Medulla oblongata (tissue), 1 donor: ENCODE data around the gene PDPK1.
"Not testable (repeated sequence)": the region's sequence is repeated elsewhere in the genome, so short reads cannot be mapped to it uniquely, and the experiment has no call there.

Experiments
- DNase-seq: peaks from one replicate; pipeline ENCODE4 v3.0.0-alpha.2; 2015; ENCODE audit errors: extremely low spot score

PDPK1 gene

GRCh38 chr16:2523801-2524231 lies 14.0 kb upstream of the PDPK1 start:
- no peak for DNase-seq

GRCh38 chr16:2524339-2524938 lies 13.4 kb upstream of the PDPK1 start:
- DNase-seq: no peak

- DNase-seq: no peak
Measured at GRCh38 chr16:2526135-2526534, 11.7 kb upstream of the PDPK1 start.

DNA sequence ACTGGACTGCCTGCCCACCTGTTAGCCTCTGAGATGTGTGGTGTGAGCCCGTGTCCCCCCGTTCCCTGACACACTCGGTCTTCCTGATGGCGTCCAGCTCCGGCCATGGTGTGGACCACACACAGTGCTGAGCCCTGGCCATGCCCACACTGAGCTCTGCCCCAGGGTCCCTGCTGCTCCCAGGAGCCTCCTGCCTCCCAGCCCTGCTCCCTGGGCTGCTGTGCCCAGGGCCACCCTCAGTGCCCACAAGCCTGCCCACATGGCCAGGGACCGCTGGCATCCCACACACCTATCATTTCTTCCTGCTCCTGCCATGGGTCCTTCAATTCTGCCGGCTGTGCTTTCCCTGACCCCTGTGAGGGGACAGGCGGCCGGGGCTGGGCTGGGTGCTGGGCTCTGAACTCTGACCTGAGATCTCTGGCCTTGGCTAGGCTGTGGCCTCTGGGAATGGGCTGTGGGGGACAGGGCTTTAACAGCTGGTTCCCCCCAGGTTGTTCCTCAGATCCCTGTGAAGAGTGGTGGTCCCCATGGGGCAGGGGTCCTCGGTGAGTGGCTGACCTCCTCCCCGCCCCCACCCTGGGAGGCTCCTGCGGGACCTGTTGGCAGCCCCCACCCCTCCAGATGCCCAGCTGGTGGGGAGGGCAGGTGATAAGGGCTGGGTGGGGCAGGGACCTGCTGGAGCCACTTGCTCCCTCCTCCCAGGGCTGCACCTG lies 10.6 kb upstream of the PDPK1 start:
- no peak for DNase-seq

- DNase-seq: no peak
Measured at GRCh38 chr16:2527784-2528100, 10.1 kb upstream of the PDPK1 start.

- DNase-seq: no peak
Measured at GRCh38 chr16:2528161-2529060, 9.4 kb upstream of the PDPK1 start.

GRCh38 chr16:2529061-2529931 lies 8.5 kb upstream of the PDPK1 start:
- DNase-seq: no peak

- DNase-seq: no peak
Measured at GRCh38 chr16:2529961-2530628, 7.7 kb upstream of the PDPK1 start.

DNA sequence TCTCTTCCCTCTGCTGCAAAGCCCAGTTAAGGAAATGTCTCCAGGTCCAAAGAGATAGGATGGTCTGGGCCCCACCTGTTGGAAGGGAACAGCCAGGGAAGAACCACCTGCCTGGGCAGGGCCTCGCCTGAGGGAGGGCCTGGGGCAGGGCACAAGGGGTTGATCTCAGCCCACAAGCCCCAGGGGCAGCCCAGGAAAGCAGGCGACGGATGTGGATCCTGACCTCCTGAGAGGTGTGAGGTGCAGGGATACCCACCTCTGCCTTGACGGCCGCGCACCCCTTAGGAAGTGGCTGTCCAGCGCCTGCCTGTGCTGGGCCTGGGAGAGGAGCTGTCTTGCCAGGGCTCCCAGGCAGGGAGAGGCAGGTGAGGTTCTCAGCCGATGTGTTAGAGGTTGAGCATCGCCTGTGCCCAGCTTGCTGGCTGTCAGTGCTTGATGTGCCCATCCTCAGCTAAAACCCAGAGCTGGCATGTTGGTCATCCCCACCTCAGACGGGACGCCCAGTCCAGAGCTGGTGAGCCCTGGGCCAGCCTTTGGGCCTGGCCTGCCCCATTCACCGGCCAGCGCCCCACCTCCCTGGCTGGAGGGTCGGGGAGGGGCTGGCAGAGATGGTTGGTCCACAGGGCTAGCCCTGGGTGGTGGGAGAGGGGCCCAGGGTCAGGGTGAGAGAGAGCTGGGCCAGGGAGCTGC lies 7.0 kb upstream of the PDPK1 start:
- no peak for DNase-seq

- DNase-seq: no peak
Measured at GRCh38 chr16:2531371-2531695, 6.5 kb upstream of the PDPK1 start, which contains the start of gene CEMP1. Gene CEMP1, minus strand, starts transcription at chr16:2531408. Its CDS starts 335 bp downstream, at chr16:2531073.

- peak; percentile 98 for DNase-seq
Measured at GRCh38 chr16:2531696-2532493, 5.9 kb upstream of the PDPK1 start.

GRCh38 chr16:2532494-2533141 lies 5.2 kb upstream of the PDPK1 start:
- peak; percentile 64 for DNase-seq

DNA sequence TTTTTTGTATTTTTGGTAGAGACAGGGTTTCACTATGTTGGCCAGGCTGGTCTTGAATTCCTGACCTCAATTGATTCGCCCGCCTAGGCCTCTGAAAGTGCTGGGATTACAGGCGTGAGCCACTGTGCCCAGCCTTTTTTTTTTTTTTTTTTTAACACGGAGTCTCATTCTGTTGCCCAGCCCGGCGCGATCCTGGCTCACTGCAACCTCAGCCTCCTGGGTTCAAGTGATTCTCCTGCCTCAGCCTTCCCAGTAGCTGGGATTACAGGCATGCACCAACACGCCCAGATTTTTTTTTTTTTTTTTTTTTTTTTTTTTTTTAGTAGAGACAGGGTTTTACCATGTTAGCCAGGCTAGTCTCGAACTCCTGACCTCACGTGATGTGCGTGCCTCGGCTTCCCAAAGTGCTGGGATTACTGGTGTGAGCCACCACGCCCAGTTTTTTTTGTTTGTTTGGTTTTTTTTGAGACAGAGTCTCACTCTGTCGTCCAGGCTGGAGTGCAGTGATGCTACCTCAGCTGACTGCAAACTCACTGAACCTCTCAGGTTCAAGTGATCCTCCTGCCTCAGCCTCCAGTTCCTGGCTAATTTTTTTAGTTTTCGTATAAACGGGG lies 4.6 kb upstream of the PDPK1 start:
- not testable (repeated sequence) for DNase-seq

DNA sequence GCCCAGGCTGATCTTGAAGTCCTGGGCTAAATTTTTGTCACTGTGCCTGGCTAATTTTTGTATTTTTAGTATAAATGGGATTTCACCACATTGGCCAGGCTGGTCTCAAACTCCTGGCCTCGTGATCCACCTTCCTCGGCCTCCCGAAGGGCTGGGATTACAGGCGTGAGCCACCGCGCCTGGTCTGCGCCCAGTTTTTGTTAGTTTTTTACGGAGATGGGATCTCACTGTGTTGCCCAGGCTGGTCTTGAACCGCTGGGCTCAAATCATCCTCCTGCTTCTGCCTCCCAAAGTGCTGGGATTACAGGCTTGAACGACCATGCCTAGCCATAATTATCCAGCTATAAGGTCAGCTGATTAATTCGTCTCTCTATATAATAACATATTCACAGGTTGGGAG lies 3.9 kb upstream of the PDPK1 start:
- DNase-seq: no peak

- DNase-seq: not testable (repeated sequence)
Measured at GRCh38 chr16:2534335-2534734, 3.5 kb upstream of the PDPK1 start.

DNA sequence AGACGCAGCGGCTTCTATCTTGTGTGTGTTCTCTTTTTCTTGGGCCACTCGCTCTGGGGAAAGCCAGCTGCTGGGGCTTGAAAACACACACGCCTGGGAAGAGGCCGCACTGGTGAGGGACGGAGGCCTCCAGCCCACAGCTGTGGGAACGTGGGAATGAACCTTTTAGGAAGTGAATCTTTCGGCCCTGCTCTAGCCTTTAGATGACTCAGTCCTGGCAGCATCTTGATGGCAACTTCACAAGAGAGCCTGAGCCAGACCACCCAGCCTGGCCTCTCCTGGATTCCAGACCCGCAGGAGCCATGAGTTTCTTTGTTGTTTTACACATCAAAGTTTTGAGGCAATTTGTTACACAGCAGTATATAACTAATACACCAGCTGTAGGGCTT lies 2.2 kb upstream of the PDPK1 start:
- no peak for DNase-seq

DNA sequence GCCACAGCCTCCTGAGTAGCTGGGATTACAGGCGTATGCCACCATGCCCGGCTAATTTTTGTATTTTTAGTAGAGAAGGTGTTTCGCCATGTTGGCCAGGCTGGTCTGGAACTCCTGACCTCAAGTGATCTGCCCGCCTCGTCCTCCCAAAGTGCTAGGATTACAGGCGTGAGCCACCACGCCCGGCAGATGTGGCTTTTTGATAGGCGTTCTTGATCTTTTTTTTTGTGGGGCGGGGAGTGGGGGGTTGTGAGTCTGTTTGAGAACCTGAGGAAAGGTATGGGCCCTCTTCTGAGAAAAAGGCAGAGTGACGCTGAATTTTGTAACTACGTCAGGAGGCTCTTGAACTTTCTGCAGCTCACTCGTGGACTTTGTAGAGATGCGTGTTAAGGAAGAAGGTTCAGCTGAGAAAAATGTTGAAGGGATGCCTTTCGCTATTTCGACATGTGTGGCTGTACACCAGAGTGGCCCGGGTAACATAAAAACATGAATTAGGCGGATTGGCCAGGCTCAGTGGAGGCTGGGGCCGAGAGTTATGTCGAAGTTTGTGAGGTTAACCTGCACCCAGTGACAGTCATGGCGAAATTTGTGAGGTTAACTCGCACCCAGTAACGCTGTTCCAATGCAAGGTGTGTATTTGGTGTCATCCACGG lies 1.5 kb downstream of the PDPK1 start:
- DNase-seq: not testable (repeated sequence)

DNA sequence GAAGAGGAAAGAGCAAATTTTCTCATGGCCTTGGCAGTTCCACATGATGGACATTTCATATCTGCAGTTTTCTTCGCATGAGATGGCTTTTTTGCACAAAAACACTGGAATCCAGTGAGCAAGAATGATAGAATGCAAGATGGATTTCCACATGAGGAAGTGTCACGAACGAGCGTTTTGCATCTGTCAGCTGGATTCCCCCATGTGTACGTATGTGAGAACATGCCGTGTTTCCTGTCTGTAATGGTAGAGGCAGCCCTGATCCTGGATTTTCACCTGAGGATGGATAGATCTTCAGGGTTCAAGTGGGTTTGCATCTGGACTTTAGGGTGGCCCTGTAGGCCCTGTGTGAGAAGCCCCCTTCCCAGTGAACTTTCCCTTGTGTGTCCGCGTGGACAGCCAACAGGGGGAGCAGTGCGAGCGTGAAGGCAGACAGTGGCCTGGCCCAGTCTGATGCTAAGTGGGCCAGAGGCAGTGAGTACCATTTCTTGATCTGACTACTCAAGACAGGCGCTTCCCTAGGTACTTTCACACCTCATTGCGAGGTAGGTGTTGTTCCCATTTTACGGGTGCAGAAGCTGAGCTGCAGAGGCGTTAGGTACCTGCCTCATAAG lies 2.1 kb downstream of the PDPK1 start:
- not testable (repeated sequence) for DNase-seq
